Activated B cell treated with CpG ODN at 0.5 μM for 24 hours (primary cell): Measurements from ENCODE around the gene DHFR2. TPM values are rescaled to one million over a fixed set of nuclear protein-coding genes. Genes with fewer than 3 reads are reported as not detected.

Source experiments
- ATAC-seq: fragments of 200-7000 bp; cut with Tn5 transposase; one replicate; pipeline ENCODE4 v1.10.0; 2021; ENCODE audit warnings: low read depth, mild to moderate bottlenecking, moderate library complexity
- CTCF ChIA-PET: fragments of 350-600 bp; sonication (Branson Sonifier 250); formaldehyde crosslinking; loops from one replicate; lab custom pipeline; 2021; ENCODE audit warnings: antibody characterized with exemption; lab: Charles Lee
- POLR2A ChIA-PET: fragments of 350-600 bp; sonication (Branson Sonifier 250); formaldehyde crosslinking; loops from one replicate; lab custom pipeline; 2021; ENCODE audit warnings: antibody characterized with exemption; lab: Charles Lee
- DNase-seq: peaks from one replicate; pipeline ENCODE4 v3.0.0; 2022
- H3K27ac Mint-ChIP-seq: one replicate; pipeline ENCODE4 v1.8.0; 2020; ENCODE audit warnings: mixed read lengths
- H3K27me3 Mint-ChIP-seq: one replicate; pipeline ENCODE4 v1.8.0; 2021; ENCODE audit warnings: mixed read lengths
- H3K36me3 Mint-ChIP-seq: one replicate; pipeline ENCODE4 v1.8.0; 2021; ENCODE audit warnings: low read depth, mixed read lengths
- H3K4me1 Mint-ChIP-seq: one replicate; pipeline ENCODE4 v1.8.0; 2021; ENCODE audit warnings: mixed read lengths
- H3K4me3 Mint-ChIP-seq: one replicate; pipeline ENCODE4 v1.8.0; 2020; ENCODE audit warnings: mild to moderate bottlenecking, mixed read lengths
- H3K9me3 Mint-ChIP-seq: one replicate; pipeline ENCODE4 v1.8.0; 2020; ENCODE audit warnings: mixed read lengths
- CTCF ChIP-seq: fragments of 200-600 bp; IDR thresholded peaks from one replicate; pipeline ENCODE4 v1.8.0; 2022; ENCODE audit warnings: antibody characterized with exemption, mild to moderate bottlenecking
- intact Hi-C: fragments of 100-400 bp; cut with micrococcal nuclease; formaldehyde crosslinking; loops from one replicate; pipeline ENCODE4 v1.15.1; 2024
- total RNA-seq: library from RNA; stranded (reverse); gene quantifications from 2 replicates; pipeline ENCODE4 v1.2.3, GENCODE V29; 2022

Gene DHFR2
- total RNA-seq, 1 donor from 2014 or later, result 4.3 TPM

GRCh38 chr3:94019659-94020058 lies 43.1 kb downstream of the DHFR2 start:
- TF ChIP-seq CTCF, result no peak
- no peak for ATAC-seq
- no peak for DNase-seq
- Mint-ChIP-seq H3K27ac (no peak overlapping the region), H3K4me3 (no peak overlapping the region), H3K36me3 (no peaks in the 10 kb centered on the region), H3K4me1 (peaks cover 6% of the 10 kb centered on the region), H3K9me3 (no peaks in the 10 kb centered on the region), H3K27me3 (no peaks in the 10 kb centered on the region)
- intact Hi-C loops, result no loop called here
- ChIA-PET CTCF (no interaction called here), POLR2A (no interaction called here)

- ChIA-PET POLR2A (no interaction called here), CTCF (no interaction called here)
- intact Hi-C loops, result no loop called here
- Mint-ChIP-seq H3K4me1 (peaks cover 6% of the 10 kb centered on the region), H3K27ac (no peak overlapping the region), H3K36me3 (no peaks in the 10 kb centered on the region), H3K27me3 (no peaks in the 10 kb centered on the region), H3K4me3 (no peak overlapping the region), H3K9me3 (no peaks in the 10 kb centered on the region)
- no peak for ATAC-seq
- DNase-seq, result no peak
- no peak for TF ChIP-seq CTCF
These were observed 47.7 kb downstream of the DHFR2 start for GRCh38 chr3:94015025-94015424.

GRCh38 chr3:94012185-94012584 lies 50.5 kb downstream of the DHFR2 start:
- intact Hi-C loops, result no loop called here
- no peaks in the 10 kb centered on the region for H3K27me3 Mint-ChIP-seq
- peaks cover 4% of the 10 kb centered on the region for H3K36me3 Mint-ChIP-seq
- no peak overlapping the region for H3K27ac Mint-ChIP-seq
- ATAC-seq, result no peak
- no peaks in the 10 kb centered on the region for H3K9me3 Mint-ChIP-seq
- H3K4me1 Mint-ChIP-seq, result peaks cover 6% of the 10 kb centered on the region
- no peak for DNase-seq
- POLR2A ChIA-PET, result no interaction called here
- CTCF ChIA-PET, result no interaction called here
- TF ChIP-seq CTCF, result no peak
- no peak overlapping the region for H3K4me3 Mint-ChIP-seq

- ATAC-seq, result no peak
- Mint-ChIP-seq H3K27me3 (no peaks in the 10 kb centered on the region), H3K27ac (no peak overlapping the region), H3K9me3 (no peaks in the 10 kb centered on the region), H3K4me1 (peaks cover 6% of the 10 kb centered on the region), H3K36me3 (peaks cover 4% of the 10 kb centered on the region), H3K4me3 (no peak overlapping the region)
- DNase-seq, result no peak
- ChIA-PET CTCF (no interaction called here), POLR2A (no interaction called here)
- no peak for TF ChIP-seq CTCF
- intact Hi-C loops, result no loop called here
These were observed 51.4 kb downstream of the DHFR2 start for GRCh38 chr3:94011233-94011711.

- ChIA-PET POLR2A (no interaction called here), CTCF (no interaction called here)
- DNase-seq (no peak), ATAC-seq (no peak)
- Mint-ChIP-seq H3K9me3 (no peaks in the 10 kb centered on the region), H3K27ac (no peak overlapping the region), H3K4me3 (no peak overlapping the region), H3K4me1 (peaks cover under 1% of the 10 kb centered on the region), H3K36me3 (peaks cover 4% of the 10 kb centered on the region), H3K27me3 (no peaks in the 10 kb centered on the region)
- intact Hi-C loops, result no loop called here
- no peak for TF ChIP-seq CTCF
These were observed 53.1 kb downstream of the DHFR2 start for GRCh38 chr3:94009608-94010007.
